ENCODE data around the gene MOB1A. TPM values are rescaled to one million over a fixed set of nuclear protein-coding genes. Genes with fewer than 3 reads are reported as not detected.
A peak's percentile ranks its signal among the peaks of the same experiment; 100 is the strongest.
"Not testable (repeated sequence)": the region's sequence is repeated elsewhere in the genome, so short reads cannot be mapped to it uniquely, and the experiment has no call there.

Gene MOB1A
- total RNA-seq, 2 donors from 2014 or later = 151 to 173 TPM

DNA sequence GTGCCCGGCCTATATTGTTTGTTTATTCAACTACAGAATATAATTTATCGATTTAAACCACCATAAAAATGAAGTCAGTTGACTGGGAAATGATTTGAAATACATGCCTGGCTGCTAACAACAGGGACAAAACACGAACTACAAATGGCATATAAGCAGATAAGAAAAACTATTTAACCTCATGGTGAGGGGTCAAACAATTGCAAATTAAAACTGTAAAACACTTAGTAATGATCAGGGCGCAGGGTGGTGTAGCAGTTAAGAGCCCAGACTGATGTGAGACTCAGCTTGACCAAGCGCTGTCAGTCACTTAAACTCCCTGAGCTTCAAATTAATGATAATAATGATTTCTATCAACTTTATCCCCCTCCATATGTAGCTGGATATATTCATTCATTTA is 26.4 kb upstream of the MOB1A start:
- ATAC-seq (no peak), DNase-seq (ENCODE audit: low spot score in 2 of 2) (no peak)
- Mint-ChIP-seq H3K36me3 (peaks cover 27 to 81% of the 10 kb centered on the region in 2 donors), H3K9me3 (no peaks in the 10 kb centered on the region), H3K27ac (peak overlapping the region; percentile 96 to 99)

DNA sequence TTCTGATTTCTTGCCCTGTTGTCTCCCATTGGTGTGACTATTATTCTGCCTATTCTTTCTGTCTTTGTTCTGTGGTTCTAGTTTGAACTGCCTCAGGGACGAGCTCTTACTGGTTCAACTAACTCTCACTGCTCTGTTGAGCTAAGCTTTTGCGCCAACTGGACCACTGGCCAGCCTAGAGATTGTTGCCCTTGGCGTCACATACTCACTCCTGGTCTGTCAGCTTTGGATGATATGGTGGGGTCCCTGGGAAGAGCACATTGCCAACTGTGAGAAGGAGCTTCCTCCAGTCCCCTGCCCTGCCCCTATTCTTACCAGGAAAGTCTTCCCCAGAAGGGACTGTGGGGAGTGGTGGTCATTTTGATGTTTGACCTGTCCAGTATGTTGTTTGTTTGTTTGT is 25.8 kb upstream of the MOB1A start:
- peak overlapping the region; percentile 96 to 99 for H3K27ac Mint-ChIP-seq
- peaks cover 29 to 82% of the 10 kb centered on the region in 2 donors for H3K36me3 Mint-ChIP-seq
- H3K9me3 Mint-ChIP-seq = no peaks in the 10 kb centered on the region
- ATAC-seq = no peak
- DNase-seq (ENCODE audit: low spot score in 2 of 2) = no peak

DNA sequence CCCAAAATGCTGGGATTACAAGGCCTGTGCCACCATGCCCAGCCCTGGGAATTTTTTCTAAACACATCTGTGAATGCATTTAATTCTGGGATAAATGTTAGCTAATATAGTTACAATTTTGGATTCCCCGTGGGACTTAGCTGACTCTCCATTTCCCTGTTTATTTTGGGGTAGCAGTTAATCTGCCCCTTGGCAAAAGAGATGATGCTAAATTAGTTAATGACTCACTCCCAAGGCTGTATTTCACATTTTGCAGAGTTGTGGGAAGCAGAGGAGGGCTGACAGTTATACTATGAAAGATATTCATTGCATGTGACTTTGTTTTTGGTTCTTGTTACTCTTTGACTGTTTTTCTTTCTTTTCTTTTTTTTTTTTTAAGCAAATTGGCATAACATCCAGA is 22.9 kb upstream of the MOB1A start:
- Mint-ChIP-seq H3K36me3 (peaks cover 32 to 73% of the 10 kb centered on the region in 2 donors), H3K27ac (peak overlapping the region; percentile 97 to 99), H3K9me3 (peaks cover 3 to 5% of the 10 kb centered on the region in 2 donors)
- DNase-seq (ENCODE audit: low spot score in 2 of 2) (no peak), ATAC-seq (no peak)

DNA sequence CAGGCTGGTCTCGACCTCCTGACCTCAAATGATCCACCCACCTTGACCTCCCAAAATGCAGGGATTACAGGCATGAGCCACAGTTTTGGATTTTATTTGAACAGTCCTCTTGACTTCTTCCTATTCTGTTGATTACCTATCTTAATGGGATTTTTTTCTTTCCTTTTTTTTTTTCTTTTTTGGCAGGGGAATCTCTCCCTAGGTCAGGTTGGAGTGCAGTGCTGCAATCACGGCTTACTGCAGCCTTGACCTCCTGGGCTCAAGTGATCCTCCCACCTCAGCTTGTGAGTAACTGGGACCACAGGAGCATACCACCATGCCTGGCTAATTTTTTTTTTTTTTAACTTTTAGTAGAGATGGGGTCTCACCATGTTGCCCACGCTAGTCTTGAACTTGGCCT is 22.5 kb upstream of the MOB1A start:
- peaks cover 3 to 5% of the 10 kb centered on the region in 2 donors for H3K9me3 Mint-ChIP-seq
- H3K36me3 Mint-ChIP-seq = peaks cover 29 to 69% of the 10 kb centered on the region in 2 donors
- no peak for ATAC-seq
- peak overlapping the region; percentile 97 to 99 for H3K27ac Mint-ChIP-seq
- DNase-seq (ENCODE audit: low spot score in 2 of 2) = no peak

DNA sequence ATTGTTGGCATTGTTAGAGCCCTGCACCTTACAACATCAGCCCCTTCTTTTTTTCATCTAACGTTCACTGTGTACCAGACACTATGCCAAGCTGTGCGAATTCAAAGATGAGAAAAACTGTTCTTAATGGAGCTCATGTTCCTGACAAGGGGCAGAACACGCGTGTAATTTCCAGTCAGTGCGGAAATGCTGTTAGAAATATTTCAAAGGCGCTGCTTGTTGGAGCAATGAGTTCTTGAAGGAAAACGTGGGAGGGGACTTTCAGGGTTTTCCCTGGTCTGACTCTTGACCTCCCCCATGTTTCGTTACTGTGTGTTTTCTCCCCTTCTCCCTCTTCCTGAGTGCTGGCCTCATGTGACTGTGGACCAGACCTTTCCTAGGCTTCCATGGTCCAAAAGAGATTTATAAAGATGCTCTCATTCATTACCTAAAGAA is 21.2 kb upstream of the MOB1A start:
- H3K27ac Mint-ChIP-seq = peak overlapping the region; percentile 97 to 99
- ATAC-seq (peak in 1 of 2 donors; percentile 11), DNase-seq (ENCODE audit: low spot score in 2 of 2) (no peak)
- H3K9me3 Mint-ChIP-seq = peaks cover 3 to 5% of the 10 kb centered on the region in 2 donors
- H3K36me3 Mint-ChIP-seq = peaks cover 29 to 56% of the 10 kb centered on the region in 2 donors

DNA sequence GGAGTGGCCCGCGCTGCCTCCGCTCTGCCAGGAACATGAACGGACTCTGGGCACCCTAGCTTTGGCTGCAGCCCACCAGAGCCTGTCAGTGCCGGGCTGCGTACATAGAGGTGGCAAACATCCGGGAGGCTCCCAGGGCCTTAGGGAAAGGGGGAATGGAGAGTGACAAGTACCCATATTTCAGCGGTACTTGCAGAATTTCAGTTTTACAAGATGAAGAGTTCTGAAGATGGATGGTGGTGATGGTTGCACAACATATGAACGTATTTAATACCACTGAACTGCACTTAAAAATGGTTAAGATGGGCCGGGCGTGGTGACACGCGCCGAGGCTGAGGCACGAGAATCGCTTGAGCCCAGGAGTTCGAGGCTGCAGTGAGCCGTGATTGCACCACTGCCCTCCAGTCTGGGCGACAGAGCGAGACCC is 20.6 kb upstream of the MOB1A start:
- Mint-ChIP-seq H3K9me3 (peaks cover 3 to 5% of the 10 kb centered on the region in 2 donors), H3K36me3 (peaks cover 29 to 50% of the 10 kb centered on the region in 2 donors), H3K27ac (peak overlapping the region; percentile 97 to 99)
- ATAC-seq (no peak), DNase-seq (ENCODE audit: low spot score in 2 of 2) (no peak)

DNA sequence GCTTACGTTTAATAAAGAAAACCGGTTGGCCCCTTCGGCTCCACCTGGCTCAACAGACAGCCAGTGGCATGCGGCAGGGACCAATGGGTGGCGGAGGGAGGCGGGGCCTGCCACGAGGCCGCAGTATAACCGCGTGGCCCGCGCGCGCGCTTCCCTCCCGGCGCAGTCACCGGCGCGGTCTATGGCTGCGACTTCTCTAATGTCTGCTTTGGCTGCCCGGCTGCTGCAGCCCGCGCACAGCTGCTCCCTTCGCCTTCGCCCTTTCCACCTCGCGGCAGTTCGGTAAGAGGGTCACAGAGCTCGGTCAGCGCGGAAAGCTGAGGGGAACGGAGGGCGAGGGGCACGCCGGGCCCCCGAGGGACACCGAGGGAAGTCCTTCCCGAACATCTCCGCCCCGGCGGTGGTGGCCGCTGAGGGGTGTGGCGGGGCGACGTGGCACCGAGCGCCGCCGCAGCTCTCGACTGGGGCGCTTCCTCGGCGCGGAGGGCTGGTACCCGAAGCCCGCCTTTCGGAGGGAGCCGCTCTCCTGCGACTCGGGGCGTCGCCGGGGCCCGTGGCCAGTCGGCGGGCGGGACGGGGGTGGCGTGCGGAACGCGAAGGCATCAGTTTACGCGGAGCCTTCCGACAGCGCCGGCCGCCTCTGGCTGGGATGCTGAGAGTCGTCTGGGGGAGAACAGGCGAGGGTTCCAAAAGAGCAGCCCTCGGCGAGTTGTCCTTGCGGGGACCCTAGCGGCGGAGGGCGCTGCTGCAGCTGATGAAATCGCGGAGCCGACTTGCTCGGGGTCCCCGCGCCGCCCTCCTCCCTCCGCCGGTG is 20.0 kb upstream of the MOB1A start, which contains the start of gene MTHFD2:
Gene MTHFD2, plus strand, starts transcription at position 155 of the 814 bp plus-strand sequence. Its CDS starts 27 bp downstream, at position 182.
- ATAC-seq = peak; percentile 91 to 93
- Mint-ChIP-seq H3K9me3 (peaks cover 3 to 5% of the 10 kb centered on the region in 2 donors), H3K36me3 (peaks cover 29 to 47% of the 10 kb centered on the region in 2 donors), H3K27ac (peak within 1 kb of the TSS; percentile 97 to 100)
- DNase-seq (ENCODE audit: low spot score in 2 of 2) = peak; percentile 93 to 94

DNA sequence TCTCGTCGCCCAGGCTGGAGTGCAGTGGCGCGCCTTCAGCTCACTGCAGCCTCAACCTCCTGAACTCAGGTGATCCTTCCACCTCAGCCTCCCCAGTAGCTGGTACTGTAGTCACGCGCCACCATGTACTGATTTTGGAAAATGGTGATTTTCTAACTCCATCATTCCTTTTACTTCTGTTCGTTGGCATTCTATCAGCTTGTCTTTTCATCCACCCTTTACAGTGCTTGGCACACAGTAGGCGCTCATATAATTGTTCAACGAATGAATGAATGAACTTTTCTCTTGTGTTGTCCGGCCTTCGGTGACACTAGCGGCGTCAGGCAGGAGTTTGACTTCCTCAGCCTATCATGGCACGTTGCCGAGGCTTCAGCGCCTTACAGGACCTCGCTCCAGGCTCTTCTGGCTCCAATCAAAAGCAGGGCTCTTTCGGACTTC is 19.4 kb upstream of the MOB1A start:
- ATAC-seq (no peak), DNase-seq (ENCODE audit: low spot score in 2 of 2) (no peak)
- H3K27ac Mint-ChIP-seq = peak overlapping the region; percentile 97 to 100
- H3K36me3 Mint-ChIP-seq = peaks cover 29 to 43% of the 10 kb centered on the region in 2 donors
- H3K9me3 Mint-ChIP-seq = peaks cover 3 to 5% of the 10 kb centered on the region in 2 donors

DNA sequence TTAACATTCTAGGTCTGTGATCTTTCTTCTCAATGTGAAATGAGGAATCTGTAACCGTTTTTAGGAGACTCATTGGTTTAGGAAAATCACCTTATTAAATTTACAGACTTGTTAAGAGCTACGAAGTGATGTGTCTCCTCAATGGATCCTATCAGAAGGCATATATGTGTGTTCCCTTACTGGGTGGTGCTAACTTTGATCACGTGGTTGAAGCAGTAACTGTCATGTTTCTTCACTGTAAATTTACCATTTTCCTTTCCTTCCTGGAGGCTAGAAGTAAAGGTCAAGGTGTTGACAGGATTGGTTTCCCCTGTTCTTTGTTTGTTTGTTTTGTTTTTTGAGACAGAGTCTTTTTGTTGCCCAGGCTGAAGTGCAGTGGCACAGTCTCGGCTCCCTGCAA is 18.4 kb upstream of the MOB1A start:
- H3K27ac Mint-ChIP-seq = peak overlapping the region; percentile 29 to 97
- ATAC-seq (no peak), DNase-seq (ENCODE audit: low spot score in 2 of 2) (no peak)
- H3K36me3 Mint-ChIP-seq = peaks cover 29 to 43% of the 10 kb centered on the region in 2 donors
- peaks cover 3 to 5% of the 10 kb centered on the region in 2 donors for H3K9me3 Mint-ChIP-seq

DNA sequence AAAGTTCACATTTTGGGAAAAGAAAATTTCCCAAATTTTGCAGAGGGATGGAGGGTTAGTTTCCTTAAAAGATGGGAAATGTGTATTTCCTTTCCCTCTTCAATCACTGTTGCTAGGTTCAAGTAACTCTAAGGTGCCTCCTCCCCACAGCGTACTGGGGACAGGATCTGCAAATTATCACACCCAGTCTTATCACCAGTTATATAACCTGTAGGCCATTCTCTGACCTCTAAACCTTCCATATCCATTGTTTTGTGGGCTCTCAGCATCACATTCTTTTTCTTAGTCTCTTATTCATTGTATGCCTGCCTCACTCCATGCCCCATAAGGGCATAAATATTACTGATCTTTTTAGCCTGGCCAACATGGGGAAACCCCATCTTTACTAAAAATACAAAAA is 16.1 kb upstream of the MOB1A start:
- ATAC-seq = no peak
- no peak for DNase-seq (ENCODE audit: low spot score in 2 of 2)
- H3K27ac Mint-ChIP-seq = no peak overlapping the region
- H3K36me3 Mint-ChIP-seq = peaks cover 19 to 22% of the 10 kb centered on the region in 2 donors
- peaks cover 3 to 5% of the 10 kb centered on the region in 2 donors for H3K9me3 Mint-ChIP-seq

DNA sequence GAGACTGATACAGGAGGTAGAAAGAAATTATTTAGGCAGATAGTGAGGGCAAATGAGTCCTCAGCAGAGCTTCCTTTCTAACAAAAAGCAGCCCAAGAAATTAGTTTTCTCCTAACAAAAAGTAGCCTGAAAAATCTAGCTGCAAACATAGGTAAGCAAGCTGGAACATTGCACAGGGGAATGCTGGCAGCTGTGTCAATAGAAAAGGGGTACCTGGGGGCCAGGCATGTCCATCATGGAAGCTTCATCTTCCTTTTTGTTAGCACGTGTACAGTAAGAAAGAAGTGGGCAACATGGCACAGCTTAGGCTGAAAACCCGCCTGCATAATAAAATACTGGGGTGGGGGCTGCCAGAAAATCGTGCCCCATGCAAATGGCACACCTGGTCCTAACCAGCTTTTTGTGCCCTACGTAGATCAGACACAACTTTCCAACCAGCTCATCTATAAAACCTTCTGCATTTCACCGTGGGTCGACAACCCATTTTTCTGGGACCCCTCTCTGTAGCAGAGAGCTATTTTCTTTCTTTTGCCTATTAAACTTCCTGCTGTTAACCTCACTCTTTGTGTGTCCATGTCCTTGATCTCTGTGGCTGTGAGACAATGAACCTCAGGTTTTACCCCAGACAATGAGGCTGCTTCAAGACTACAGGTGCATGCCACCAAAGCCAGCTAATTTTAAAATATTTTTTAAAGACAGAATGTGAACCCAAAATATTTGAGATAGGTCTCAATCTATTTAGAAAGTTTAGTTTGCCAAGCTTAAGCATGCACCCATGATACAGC is 13.1 kb upstream of the MOB1A start:
- H3K36me3 Mint-ChIP-seq = no peaks in the 10 kb centered on the region
- no peak for ATAC-seq
- no peaks in the 10 kb centered on the region for H3K9me3 Mint-ChIP-seq
- H3K27ac Mint-ChIP-seq = no peak overlapping the region
- DNase-seq (ENCODE audit: low spot score in 2 of 2) = no peak

DNA sequence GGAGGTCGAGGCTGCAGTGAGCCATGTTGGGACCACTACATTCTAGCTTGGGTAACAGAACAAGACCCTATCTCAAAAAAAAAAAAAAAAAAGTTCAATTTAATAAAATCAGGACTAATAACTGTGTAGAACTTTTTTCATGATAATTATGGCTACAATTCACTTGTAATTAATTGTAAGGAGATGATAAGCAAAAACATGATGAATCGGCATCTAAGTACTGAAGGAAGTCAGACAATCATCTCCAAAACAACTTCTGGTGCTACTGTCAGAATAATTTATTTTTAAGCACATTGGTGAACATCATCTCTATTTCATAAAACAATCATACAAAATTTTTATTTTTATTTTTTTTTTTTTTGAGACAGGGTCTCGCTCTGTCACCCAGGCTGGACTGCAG is 10.0 kb upstream of the MOB1A start:
- H3K27ac Mint-ChIP-seq = no peak overlapping the region
- ATAC-seq (no peak), DNase-seq (ENCODE audit: low spot score in 2 of 2) (no peak)
- H3K36me3 Mint-ChIP-seq = no peaks in the 10 kb centered on the region
- peaks cover 0 to 4% of the 10 kb centered on the region in 2 donors for H3K9me3 Mint-ChIP-seq

DNA sequence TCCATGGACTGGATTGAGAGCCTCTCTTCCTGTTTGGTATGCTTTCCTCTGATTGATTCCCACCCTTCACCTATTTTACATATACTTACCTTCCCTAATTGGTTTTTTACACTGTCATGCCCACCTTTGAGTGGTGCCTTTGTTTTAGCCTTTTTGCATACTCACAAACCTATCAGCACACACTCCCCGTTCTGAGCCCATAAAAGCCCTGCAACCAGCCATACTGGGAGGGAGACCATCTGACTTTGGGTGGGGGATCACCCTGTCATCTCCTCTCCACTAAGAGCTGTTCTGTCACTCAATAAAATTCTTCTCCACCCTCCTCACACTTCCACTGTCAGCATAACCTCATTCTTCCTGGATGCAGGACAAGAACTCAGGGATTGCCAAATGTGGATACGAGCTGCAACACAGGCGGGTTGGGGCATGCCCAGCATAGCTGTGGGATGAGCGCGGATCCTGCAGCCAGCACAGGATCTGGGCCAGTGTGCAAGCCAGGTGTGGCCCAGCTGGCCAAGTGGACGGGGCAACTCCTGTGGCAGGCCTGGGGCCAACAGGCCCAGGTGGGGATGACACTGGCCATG is 9.4 kb upstream of the MOB1A start:
- no peak for ATAC-seq
- Mint-ChIP-seq H3K36me3 (no peaks in the 10 kb centered on the region), H3K9me3 (peaks cover 0 to 4% of the 10 kb centered on the region in 2 donors), H3K27ac (no peak overlapping the region)
- DNase-seq (ENCODE audit: low spot score in 2 of 2) = no peak

DNA sequence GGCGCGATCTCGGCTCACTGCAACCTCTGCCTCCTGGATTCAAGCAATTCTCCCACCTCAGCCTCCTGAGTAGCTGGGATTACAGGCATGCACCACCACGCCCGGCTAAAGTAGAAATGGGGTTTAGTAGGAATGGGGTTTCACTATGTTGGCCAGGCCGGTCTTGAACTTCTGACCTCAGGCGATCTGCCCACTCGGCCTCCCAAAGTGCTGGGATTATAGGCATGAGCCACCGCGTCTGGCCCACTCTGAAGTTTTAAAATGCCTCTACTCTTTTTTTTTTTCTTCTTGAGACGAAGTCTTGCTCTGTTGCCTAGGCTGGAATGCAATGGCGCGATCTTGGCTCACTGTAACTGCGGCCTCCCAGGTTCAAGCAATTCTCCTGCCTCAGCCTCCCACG is 8.0 kb upstream of the MOB1A start:
- H3K36me3 Mint-ChIP-seq; ATAC-seq; DNase-seq (ENCODE audit: low spot score in 2 of 2); H3K9me3 Mint-ChIP-seq: not testable (repeated sequence)
- peak overlapping the region; percentile 62 to 91 for H3K27ac Mint-ChIP-seq

DNA sequence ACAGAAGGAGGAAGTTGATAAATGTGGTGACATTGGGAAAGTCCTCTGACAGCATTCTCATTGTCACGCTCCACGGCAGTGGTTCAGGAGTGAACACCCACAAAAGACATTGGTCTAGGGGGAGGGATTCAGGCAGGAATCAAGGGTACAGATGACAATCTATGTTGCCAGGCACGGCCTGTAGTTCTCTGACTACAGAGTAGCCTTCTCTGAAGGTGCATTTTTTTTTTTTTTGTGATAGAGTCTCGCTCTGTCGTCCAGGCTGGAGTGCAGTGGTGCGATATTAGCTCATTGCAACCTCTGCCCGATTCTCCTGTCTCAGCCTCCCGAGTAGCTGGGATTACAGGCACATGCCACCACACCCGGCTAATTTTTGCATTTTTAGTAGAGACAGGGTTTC is 7.4 kb upstream of the MOB1A start:
- Mint-ChIP-seq H3K36me3 (no peaks in the 10 kb centered on the region), H3K9me3 (peaks cover 0 to 4% of the 10 kb centered on the region in 2 donors)
- ATAC-seq = peak; percentile 99 to 100

DNA sequence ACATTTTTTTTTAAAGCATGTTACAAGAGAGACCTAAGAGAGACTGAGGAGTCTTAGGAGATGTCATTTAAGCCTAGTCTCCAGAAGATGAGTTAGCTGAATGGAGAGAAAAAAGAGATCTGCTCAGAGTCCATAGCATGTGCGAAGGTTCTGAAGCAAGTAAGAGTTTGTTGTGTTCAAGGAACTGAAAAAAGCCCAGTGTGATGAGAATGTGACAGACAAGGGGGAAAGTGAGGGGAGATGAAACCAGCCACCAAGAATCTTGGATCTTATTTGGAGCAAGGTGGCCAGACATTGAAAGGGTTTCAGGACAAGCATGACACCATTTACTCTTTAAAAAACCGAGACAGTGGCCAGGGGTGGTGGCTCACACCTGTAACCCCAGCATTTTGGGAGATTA is 5.2 kb upstream of the MOB1A start:
- peaks cover 0 to 4% of the 10 kb centered on the region in 2 donors for H3K9me3 Mint-ChIP-seq
- ATAC-seq (no peak), DNase-seq (ENCODE audit: low spot score in 2 of 2) (no peak)
- peak overlapping the region in 1 of 2 donors; percentile 62 for H3K27ac Mint-ChIP-seq
- no peaks in the 10 kb centered on the region for H3K36me3 Mint-ChIP-seq

More for the DNA sequence above, 7.4 kb upstream of the MOB1A start:
- peak; percentile 59 to 61 for DNase-seq (ENCODE audit: low spot score in 2 of 2)
- H3K27ac Mint-ChIP-seq = peak overlapping the region; percentile 62 to 91

Measured in activated naive CD4-positive, alpha-beta T cell treated with anti-CD3 and anti-CD28 coated beads, Interleukin-2, amount 50 U/mL, for 72 hours (primary cell).